ENCODE results near the gene TBC1D16. TPM values are rescaled to one million over a fixed set of nuclear protein-coding genes. Genes with fewer than 3 reads are reported as not detected.
A peak's percentile ranks its signal among the peaks of the same experiment; 100 is the strongest.

Gene TBC1D16
- total RNA-seq, 4 donors from 2014 or later: 5.8 to 8.1 (median 7.0) TPM

GRCh38 chr17:80010283-80010858 lies 25.3 kb downstream of the TBC1D16 start:
- ATAC-seq (no peak), DNase-seq (no peak)
- Histone ChIP-seq H3K27me3 (no peaks in the 10 kb centered on the region), H3K4me1 (peaks cover 0 to 3% of the 10 kb centered on the region in 2 donors), H3K4me3 (no peak overlapping the region), H3K9me3 (no peaks in the 10 kb centered on the region), H3K27ac (no peak overlapping the region), H3K36me3 (no peaks in the 10 kb centered on the region)
- in situ Hi-C loops (cut with MboI; ENCODE audit: low sequenced_read_pairs in 4 of 4): no loop called here
- intact Hi-C loops (cut with DNase I; ENCODE audit: low total_unique reads): no loop called here
- TF ChIP-seq POLR2A (IDR thresholded peaks at IDR 0.05) (no peak), CTCF (IDR thresholded peaks at IDR 0.05 in 4 of 5, conservative IDR thresholded peaks at IDR 0.05 in 1 of 5) (no peak)

GRCh38 chr17:80009391-80010282 lies 26.0 kb downstream of the TBC1D16 start:
- Histone ChIP-seq H3K4me3 (no peak overlapping the region), H3K36me3 (no peaks in the 10 kb centered on the region), H3K27ac (no peak overlapping the region), H3K27me3 (no peaks in the 10 kb centered on the region), H3K4me1 (peaks cover 0 to 3% of the 10 kb centered on the region in 2 donors), H3K9me3 (no peaks in the 10 kb centered on the region)
- DNase-seq (no peak), ATAC-seq (no peak)
- in situ Hi-C loops (cut with MboI; ENCODE audit: low sequenced_read_pairs in 4 of 4) (no loop called here), intact Hi-C loops (cut with DNase I; ENCODE audit: low total_unique reads) (loop anchor here (2.0 to 10.0 kb wide), 4 partner anchors 19 to 255 kb away; partner anchors contain the start of genes EIF4A3 and RNF213)
- TF ChIP-seq CTCF (IDR thresholded peaks at IDR 0.05 in 4 of 5, conservative IDR thresholded peaks at IDR 0.05 in 1 of 5) (no peak), POLR2A (IDR thresholded peaks at IDR 0.05) (no peak)

- Histone ChIP-seq H3K27me3 (no peaks in the 10 kb centered on the region), H3K4me3 (no peak overlapping the region), H3K9me3 (no peaks in the 10 kb centered on the region), H3K27ac (peak overlapping the region in 2 of 4 donors; percentile 14 to 35), H3K4me1 (peaks cover 0 to 3% of the 10 kb centered on the region in 2 donors), H3K36me3 (no peaks in the 10 kb centered on the region)
- TF ChIP-seq CTCF (IDR thresholded peaks at IDR 0.05 in 4 of 5, conservative IDR thresholded peaks at IDR 0.05 in 1 of 5) (no peak), POLR2A (IDR thresholded peaks at IDR 0.05) (no peak)
- ATAC-seq: no peak
- DNase-seq: no peak
- intact Hi-C loops (cut with DNase I; ENCODE audit: low total_unique reads) (loop anchor here (1.0 to 10.0 kb wide), 5 partner anchors 20 to 256 kb away; partner anchors contain the start of genes EIF4A3, RNF213 and TBC1D16), in situ Hi-C loops (cut with MboI; ENCODE audit: low sequenced_read_pairs in 4 of 4) (no loop called here)
These were observed 26.8 kb downstream of the TBC1D16 start for GRCh38 chr17:80008848-80009247.

GRCh38 chr17:80008383-80008840 lies 27.3 kb downstream of the TBC1D16 start:
- Histone ChIP-seq H3K36me3 (no peaks in the 10 kb centered on the region), H3K27ac (peak overlapping the region in 2 of 4 donors; percentile 14 to 35), H3K9me3 (no peaks in the 10 kb centered on the region), H3K4me1 (peaks cover 0 to 3% of the 10 kb centered on the region in 2 donors), H3K27me3 (no peaks in the 10 kb centered on the region), H3K4me3 (no peak overlapping the region)
- in situ Hi-C loops (cut with MboI; ENCODE audit: low sequenced_read_pairs in 4 of 4) (no loop called here), intact Hi-C loops (cut with DNase I; ENCODE audit: low total_unique reads) (loop anchor here (1.0 to 10.0 kb wide), 5 partner anchors 20 to 256 kb away; partner anchors contain the start of genes EIF4A3, RNF213 and TBC1D16)
- ATAC-seq: peak; percentile 73 to 84
- TF ChIP-seq POLR2A (IDR thresholded peaks at IDR 0.05) (no peak), CTCF (IDR thresholded peaks at IDR 0.05 in 4 of 5, conservative IDR thresholded peaks at IDR 0.05 in 1 of 5) (peak; percentile 78 to 95 (median 90))
- DNase-seq: peak; percentile 53 to 75

Measured in gastrocnemius medialis (tissue), 4 donors.